Fibroblast of pulmonary artery (primary cell): ENCODE measurements around the gene CRACDL.

Experiments
- DNase-seq: peaks from one replicate; pipeline ENCODE4 v3.0.0-alpha.2; 2010; ENCODE audit warnings: low read depth
- H3K4me3 ChIP-seq: replicated peaks from 2 replicates; pipeline ENCODE4 v1.5.1; 2011; ENCODE audit warnings: low read depth, mild to moderate bottlenecking, control low read depth, low read length, moderate library complexity
- TF ChIP-seq, protein P1 (sequence below): IDR thresholded peaks from 2 replicates; pipeline ENCODE4 v1.5.1; 2011; ENCODE audit warnings: mild to moderate bottlenecking, control low read depth, low read length, inconsistent platforms; ENCODE audit errors: missing control alignments

Gene CRACDL

DNA sequence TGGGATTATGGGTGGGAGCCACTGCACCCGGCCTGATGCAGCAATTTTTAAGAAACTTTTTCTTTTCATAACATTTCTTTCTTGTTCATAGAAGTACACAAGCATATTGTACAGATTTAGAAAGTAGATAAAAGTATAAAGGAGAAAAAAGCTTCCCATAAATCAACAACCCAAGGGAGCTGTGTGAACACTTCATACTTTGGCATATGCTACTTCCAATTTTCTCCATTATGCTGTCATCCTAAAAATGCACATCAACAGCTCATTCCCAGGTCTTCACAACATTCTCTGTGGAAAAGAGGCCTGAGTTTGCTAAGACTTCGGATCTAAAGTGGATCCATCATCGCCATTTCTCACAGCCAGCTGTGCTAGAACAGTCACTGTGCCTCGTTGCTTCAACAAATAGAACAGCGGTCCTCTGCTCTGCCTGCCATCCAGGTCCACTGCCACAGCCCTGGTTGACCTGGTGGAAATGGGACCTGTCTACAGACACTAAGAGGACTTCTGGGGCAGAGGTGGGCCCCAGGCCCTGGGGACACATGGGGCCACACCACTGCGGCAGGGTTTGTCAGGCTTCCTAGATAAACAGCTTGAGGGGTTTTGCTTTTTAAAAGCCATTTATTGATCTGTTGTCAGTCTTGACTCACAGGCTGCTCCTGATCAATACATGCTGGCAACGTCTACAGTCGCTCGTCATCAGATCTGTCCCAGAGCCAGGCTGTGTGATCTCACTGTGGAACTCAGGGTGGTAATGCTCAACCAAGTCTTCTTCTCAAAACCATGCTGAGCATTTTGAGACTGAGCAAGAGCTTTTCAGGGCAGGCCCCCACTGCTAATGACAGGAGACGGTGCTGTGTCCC is 132.4 kb downstream of the CRACDL start:
- no peak for DNase-seq
- no peak overlapping the region for H3K4me3 ChIP-seq
- TF ChIP-seq, protein P1, sequence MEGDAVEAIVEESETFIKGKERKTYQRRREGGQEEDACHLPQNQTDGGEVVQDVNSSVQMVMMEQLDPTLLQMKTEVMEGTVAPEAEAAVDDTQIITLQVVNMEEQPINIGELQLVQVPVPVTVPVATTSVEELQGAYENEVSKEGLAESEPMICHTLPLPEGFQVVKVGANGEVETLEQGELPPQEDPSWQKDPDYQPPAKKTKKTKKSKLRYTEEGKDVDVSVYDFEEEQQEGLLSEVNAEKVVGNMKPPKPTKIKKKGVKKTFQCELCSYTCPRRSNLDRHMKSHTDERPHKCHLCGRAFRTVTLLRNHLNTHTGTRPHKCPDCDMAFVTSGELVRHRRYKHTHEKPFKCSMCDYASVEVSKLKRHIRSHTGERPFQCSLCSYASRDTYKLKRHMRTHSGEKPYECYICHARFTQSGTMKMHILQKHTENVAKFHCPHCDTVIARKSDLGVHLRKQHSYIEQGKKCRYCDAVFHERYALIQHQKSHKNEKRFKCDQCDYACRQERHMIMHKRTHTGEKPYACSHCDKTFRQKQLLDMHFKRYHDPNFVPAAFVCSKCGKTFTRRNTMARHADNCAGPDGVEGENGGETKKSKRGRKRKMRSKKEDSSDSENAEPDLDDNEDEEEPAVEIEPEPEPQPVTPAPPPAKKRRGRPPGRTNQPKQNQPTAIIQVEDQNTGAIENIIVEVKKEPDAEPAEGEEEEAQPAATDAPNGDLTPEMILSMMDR = no peak

DNA sequence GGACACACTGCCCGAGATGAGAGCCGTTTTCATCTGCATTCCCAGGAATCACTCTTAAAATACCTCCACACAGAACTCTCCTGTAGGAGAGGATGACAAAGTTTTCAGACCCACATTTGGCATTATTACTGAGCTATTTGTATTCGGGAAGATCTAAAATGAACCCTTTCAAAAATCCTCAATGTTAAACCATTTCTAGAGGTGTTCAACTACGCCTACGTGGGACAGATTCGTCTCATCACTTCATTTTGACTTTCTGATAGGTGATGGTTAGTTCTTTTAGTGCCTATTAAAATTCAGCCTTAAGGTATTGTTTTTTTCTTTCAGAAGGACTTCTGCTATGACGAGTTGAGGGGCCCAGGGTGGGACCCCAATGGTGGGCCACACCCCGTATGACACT is 133.7 kb downstream of the CRACDL start:
- TF ChIP-seq, protein P1 = no peak

DNA sequence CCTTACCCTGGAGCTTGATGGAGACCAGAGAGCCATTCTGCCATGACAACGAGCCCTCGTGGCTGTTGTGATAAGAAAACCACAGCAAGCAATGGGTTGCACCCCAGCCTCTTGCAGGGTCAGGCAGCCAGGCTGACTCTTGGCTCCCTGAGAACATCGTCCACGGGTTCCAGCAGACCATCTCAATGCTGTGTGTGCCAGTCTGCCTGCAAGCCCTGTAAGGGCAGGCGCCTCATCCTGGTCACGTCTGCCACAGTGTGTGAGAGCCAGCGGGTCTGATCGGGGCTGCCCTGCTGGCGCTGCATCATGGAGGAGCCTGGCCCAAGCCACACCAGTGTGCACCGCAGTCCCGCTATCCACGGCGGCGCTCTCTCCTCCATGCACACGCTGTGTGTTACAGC is 134.1 kb downstream of the CRACDL start:
- DNase-seq = no peak
- TF ChIP-seq, protein P1 = no peak
- H3K4me3 ChIP-seq = no peak overlapping the region

More for the DNA sequence above, 133.7 kb downstream of the CRACDL start:
- H3K4me3 ChIP-seq = no peak overlapping the region
- DNase-seq = no peak

DNA sequence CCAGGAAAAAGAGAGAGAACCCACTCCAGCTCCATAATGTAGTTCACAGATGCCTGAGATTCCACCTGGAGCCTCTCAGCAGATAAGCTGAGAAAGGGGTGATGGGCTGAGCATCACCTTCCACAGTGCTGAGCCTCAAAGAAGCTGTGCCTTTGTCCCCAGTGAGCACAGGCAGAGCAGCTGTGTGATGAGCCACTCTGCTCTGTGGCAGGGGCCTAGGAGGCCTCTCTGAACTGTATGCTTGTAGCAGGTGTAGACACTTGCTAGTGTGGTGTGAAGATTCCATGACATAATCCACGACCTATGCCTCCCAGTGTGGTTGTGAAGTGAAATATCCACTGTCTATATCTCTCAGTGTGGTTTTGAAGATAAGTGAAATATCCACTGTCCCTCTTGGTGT is 134.7 kb downstream of the CRACDL start:
- TF ChIP-seq, protein P1 = no peak
- no peak for DNase-seq
- no peak overlapping the region for H3K4me3 ChIP-seq

DNA sequence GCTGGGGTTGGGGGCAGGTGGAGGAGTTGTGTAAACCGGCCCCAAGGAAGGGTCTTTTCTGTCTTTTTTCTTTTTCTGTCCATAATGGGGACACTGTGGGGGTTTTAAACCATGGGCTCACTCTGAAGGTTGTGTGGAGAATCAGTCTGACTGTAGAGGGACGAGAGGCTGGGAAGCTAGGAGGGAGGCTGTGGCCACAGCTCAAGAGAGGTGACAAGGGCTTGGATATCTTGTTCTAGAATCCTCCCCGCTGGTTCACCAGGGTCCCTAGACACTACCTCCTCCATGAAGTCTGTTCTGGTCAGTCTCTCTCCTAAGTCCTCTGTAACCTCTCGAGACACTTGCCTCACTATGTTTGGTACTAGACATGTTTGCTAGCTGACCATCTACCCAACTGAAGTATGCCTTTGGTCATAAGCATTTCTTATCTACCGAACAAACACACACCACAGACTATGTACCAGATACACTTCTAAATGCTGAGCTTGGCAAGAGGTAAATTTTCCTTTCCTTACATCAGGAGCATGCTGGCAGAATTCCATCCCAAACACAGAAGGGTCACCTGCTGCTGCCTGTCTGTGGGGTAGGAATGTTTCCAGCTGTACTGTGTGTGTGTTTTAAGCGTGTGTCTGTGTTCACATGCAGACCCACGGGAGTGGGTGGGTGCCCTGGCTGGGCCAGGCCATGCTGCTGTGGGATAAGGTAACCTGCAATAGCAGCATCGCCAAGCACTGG is 135.5 kb downstream of the CRACDL start:
- TF ChIP-seq, protein P1 = no peak
- no peak overlapping the region for H3K4me3 ChIP-seq
- DNase-seq = no peak

DNA sequence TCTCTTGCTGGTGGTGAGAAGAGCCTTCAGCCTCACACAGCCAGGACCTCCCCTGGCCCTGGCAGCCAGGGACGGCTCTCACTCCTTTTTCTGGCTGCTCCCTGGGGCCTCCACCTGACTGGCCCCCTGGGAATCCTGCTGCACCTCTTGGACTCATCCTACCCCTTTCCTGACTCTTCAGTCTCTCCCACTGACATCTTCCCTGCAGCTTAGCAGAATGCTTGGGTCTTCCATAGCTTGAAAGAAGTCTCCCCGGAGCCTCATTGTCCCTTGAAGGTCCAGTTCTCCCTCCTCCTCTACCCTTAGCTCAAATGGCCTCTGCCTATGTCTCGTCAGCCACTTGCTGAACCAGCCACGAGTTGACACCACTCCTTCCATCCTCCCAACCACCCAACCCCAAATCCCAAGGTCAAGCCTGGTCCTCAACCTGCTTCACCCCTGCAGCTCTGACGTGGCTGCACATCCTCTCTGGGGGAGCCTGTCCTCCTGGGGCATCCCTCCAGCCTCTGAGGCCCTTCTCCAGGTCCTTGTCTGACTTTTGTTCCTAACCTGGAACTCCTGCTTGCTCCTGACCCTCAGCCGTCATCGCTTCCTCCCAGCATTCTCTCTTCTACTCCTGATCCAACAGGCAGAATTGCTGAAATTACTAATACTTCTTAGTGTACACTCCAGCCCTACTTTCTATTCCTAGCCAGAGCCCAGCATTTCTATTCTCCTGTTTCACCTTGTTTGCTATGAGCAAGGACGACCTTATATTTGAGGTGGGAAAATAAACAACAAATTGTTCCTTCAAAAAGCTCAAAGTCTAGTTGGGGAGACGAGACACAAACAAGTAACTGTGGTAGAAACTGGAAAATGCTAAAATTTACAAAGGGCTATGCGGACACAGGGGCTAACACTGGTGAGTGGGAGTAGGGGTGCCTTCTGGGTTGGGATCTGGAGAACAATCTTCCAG is 136.4 kb downstream of the CRACDL start:
- no peak for DNase-seq
- TF ChIP-seq, protein P1 = no peak
- H3K4me3 ChIP-seq = no peak overlapping the region
